Hypothalamus (tissue), 51 donors: ENCODE results near the gene AGO3.

Experiments used
- DNase-seq, 51 donors: peaks; one replicate each; lab custom pipeline; 2025; lab: John Stamatoyannopoulos, UW

Gene AGO3

DNA sequence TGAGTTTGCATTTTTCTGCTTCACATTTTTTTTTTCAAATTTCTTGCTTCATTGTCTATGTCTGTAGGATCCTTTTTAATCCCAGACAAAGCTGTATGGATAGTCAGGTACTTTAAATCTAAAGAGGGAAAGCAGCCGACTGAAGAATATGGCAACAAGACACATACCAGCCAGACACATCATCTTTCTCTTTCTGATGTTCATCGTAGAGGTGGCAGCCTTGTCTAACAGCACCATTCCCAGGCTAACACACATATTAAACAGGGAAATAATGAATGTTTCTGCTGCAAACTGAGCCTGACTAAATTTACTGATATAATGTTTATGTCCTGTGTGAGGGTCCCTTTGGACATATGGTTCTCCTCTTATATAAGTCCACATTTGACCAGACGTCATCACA is 149.3 kb downstream of the AGO3 start:
- no peak for DNase-seq

GRCh38 chr1:36080801-36081200 is 149.9 kb downstream of the AGO3 start:
- DNase-seq = no peak

- DNase-seq = no peak
These were observed 151.1 kb downstream of the AGO3 start for GRCh38 chr1:36081926-36082485.

DNA sequence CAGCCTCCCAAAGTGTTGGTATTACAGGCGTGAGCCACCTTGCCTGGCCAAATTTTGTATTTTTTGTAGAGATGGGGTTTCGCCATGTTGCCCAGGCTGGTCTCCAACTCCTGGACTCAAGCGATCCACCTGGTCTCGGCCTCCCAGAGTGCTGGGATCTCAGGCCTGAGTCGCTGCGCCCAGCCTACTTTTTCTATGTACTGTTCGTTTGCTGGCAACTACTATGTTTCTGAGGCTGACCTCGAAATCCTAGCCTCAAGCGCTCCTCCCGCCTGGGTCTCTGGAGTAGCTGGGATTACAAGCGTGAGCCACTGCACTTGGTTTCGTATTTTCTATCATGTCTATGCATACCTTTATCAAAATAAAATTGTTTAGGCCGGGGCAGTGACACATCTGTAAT is 152.3 kb downstream of the AGO3 start:
- no peak for DNase-seq

DNA sequence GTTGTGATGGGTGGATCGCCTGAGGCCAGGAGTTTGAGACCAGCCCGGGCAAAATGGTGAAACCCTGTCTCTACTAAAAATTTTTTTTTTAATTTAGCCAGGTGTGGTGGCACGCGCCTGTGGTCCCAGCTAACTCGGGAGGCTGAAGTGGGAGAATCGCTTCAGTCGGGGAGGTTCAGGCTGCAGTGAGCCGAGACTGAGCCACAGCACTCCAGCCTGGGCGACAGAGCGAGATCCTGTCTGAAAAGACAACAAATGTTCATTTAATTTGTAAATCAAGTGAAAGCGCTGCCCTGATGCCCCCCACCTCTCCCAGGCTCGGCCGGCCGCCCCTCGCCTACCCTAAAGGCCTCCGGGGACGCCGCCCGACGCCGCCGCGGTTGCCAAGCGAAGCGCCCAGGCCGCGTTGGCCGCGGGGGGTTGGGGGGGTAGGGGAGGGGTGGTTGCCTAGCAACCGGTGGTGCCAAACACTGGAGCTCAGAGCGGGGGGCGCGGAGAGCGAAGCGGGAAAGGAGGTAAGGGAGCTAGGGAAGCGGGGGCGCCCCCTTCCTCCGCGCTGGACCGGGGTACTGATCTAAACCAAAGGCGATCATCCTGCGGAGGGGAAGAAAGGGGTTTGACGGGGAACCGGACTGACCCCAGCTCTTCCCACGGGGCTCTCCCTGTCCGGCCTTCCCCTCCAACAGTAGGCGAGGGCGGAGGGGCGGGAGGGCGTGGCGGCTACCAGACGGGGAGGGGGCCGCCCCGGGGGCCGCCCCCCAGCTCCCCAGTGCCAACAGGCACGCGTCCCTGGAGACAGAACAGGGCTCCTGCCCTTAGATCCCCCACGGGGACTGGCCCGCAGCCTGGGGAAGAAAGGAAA is 153.0 kb downstream of the AGO3 start, which contains the start of gene TEKT2:
TSS of gene TEKT2 (plus strand) at position 460 of the 862 bp plus-strand sequence. CDS start 828 bp downstream, outside the sequence.
- DNase-seq = peak in 41 of 51 donors; percentile 15 to 79 (median 55)

DNA sequence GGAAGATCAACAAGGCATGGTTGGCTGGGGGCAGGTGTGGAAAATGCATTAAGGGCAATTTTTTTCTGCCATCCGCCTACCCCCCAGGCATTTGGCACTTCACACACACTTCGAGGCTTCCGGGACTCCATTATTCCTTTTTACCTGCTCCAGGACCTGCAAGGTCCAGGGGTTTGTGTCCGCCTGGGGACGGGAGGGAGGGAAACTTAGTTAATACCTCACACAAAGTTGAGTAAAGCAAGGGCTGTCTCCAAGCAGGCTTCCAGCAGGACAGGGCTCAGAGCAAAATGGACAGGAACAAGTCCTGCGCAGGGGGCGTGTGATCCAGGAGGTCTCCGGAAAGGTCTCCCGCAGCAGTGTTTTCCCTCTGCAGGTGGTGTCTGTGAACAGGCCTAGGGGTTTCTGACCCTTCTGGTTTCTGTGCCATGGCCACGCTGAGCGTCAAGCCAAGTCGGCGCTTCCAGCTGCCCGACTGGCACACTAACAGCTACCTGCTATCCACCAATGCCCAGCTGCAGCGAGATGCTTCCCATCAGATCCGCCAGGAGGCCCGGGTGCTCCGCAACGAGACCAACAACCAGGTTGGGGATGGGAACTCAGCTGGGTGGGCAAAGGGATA is 153.7 kb downstream of the AGO3 start:
- peak in 3 of 51 donors; percentile 21 to 29 (median 23) for DNase-seq

DNA sequence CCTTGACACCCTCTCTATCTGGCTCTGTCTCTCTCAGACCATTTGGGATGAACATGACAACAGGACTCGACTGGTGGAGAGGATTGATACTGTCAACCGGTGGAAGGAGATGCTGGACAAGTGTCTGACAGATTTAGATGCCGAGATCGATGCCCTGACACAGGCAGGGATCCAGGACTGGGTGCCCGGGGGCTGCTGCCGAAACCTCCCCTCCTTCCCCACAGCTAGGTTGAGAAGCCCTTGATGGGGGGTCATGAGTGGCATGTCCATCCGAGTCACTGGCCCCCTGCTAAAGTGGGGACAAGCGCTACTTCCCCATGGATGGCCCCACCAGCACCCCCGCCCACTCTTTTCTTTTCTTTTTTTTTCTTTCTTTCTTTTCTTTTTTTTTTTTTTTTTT is 154.2 kb downstream of the AGO3 start:
- DNase-seq = no peak

DNA sequence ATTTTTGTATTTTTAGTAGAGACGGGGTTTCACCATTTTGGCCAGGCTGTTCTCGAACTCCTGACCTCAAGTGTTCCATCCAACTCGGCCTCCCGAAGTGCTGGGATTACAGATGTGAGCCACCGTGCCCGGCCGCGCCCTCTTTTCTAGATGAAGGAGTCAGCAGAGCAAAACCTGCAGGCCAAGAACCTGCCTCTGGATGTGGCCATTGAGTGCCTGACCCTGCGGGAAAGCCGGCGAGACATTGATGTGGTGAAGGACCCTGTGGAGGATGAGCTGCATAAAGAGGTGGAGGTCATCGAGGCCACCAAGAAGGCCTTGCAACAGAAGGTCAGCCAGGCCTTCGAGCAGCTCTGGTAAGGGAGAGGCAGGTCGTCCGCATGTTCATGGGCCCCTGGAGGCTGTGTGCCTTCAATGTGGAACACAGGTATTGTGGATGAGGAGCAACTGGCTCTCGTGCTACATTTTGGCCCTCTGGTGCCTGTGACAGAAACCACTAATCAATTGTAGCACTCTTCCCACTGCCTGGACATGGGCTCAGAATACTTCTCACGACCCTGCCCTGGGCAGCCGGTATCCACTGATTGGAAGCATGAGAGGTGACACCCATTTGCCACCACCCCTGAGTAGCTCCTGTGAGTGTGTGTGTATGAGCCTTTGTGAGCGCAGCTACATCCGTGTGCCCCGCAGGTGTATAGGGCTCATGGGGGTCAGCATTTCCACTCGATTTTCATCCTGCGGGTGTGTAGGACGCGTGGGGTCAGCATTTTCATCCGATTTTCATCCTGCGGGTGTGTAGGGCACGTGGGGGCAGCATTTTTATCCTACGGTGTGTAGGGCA is 155.0 kb downstream of the AGO3 start:
- no peak for DNase-seq

GRCh38 chr1:36086529-36087232 is 155.8 kb downstream of the AGO3 start:
- DNase-seq = no peak

DNA sequence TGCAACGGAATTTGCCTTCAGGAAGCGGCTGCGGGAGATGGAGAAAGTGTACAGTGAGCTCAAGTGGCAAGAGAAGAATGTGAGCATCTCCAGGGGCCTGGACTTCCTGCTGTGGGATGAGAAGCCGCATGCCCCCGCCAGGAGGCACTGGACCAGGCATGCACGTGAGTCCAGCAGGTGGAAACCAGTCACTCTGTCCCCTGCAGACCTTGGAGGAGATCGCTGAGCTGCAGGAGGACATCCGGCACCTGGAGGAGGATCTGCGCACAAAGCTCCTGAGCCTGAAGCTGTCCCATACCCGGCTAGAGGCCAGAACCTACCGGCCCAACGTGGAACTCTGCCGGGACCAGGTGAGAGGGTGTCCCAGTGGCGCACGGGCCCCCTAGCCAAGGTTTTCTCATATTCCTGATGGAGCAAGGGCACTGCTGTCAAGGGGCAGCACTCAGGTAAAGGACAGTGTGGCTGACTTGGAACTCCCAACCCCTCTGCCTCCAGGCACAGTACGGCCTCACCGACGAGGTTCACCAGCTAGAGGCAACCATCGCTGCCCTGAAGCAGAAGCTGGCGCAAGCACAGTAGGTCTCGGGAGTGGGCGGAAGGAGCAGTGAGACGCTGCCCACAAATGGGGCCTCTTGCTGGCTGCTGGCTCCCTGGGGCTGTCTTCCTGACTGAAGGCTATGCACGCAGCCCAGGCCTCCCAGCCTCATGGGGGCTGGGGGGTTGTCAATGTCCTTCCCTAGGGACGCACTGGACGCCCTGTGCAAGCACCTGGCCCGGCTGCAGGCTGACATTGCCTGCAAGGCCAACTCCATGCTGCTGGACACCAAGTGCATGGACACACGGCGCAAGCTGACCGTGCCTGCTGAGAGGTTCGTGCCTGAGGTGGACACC is 156.6 kb downstream of the AGO3 start:
- DNase-seq = no peak

DNA sequence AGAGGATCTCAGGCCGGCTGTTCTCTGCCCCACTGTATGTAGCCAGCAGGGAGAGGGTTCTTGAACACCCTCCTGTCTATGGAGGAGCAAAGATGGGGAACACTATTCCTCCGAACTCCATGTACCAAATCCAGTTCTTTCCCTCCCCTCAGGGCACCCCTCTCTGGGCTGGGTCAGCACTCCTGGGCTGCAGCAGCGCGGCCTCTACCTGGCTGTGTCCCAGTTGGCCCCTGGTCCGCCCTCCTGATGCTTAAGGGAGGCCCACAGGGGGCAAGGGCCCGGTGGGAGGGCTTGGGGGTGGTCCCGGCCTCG is 157.3 kb downstream of the AGO3 start:
- peak in 2 of 51 donors; percentile 53 to 63 for DNase-seq

DNA sequence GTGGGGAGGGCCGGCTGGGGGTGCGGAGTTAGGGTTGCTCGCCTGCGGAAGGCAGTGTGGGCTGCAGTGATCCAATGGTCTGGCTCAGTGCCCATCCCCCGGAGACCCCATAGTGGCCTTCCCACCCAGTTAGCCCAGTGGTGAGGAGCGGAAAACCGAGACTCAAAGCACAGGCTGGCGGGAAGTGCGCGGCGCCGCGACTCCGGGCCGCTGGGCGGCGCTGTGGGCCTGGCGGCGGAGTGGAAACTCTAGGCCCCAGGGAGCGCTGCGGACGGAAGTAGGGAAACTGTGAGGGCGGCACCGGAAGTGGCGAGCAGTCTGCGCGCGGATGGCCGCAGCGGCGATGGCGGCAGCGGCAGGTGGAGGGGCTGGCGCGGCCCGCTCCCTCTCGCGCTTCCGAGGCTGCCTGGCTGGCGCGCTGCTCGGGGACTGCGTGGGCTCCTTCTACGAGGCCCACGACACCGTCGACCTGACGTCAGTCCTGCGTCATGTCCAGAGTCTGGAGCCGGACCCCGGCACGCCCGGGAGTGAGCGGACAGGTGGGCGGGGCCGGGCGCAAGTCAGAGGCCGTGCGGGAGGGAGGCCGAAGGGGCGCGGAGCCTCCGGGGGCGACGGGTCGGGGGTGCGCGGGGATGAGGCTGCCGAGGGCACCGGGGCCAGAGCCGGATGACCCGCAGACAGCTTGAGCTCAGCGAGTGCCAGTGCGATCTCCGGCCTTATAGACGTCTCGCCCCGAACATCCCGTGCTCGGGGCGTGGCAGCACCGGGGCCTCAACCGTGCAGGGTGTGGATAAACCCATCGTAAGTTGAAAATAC is 157.9 kb downstream of the AGO3 start, which contains the start of gene ADPRS:
TSS of gene ADPRS (plus strand) at position 316 of the 816 bp plus-strand sequence. CDS start at position 329, 13 bp downstream.
- peak; percentile 19 to 91 (median 79) for DNase-seq

DNA sequence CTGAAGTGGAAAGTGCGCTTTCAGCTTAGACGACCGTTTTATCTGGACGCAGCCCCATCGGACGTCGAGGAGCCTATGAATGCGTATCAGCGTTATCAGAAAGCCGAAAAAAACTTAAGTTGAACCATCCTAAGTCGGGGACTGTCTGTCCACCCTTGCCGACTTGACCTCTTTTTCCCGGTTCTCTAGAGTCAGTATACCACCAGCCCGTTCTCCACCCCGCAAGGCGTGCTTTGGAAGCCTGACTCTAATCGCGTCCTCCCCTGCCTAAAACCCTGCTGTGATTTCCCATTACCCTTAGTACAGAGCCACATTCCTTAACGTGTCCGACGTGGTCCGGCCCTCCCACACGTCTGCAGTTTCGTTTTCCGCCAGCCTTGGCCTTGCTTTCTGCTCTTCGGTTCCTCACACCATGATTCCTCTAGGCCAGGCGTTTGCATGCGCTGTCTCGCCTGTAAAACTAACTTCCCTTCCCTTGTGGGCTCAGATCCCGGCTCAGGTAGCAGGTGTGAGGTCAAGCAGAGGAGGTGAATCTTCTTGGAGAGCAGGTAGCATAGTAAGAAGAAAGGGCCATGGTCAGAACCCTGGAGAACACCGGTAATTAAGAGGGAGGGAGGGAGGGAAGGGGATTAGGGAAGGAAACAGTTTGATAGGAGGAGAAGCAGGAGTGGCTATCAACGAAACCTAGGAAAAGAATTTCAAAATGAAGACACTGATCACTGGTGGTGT is 158.7 kb downstream of the AGO3 start:
- no peak for DNase-seq

DNA sequence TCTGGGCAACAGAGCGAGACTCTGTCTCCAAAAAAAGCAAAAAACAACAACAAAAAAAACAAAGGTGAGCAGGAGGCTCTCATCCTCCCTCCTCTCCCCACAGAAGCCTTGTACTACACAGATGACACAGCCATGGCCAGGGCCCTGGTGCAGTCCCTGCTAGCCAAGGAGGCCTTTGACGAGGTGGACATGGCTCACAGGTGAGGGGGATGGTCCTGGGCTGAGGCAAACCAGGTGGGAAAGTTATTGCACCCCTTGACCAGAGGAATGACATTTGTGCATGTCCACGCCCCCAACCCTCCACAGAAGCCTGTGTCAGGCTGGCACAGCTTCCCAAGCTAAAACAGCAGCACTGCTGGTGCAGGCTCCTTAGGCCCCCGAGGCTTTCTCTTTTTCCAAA is 160.2 kb downstream of the AGO3 start:
- DNase-seq = no peak

DNA sequence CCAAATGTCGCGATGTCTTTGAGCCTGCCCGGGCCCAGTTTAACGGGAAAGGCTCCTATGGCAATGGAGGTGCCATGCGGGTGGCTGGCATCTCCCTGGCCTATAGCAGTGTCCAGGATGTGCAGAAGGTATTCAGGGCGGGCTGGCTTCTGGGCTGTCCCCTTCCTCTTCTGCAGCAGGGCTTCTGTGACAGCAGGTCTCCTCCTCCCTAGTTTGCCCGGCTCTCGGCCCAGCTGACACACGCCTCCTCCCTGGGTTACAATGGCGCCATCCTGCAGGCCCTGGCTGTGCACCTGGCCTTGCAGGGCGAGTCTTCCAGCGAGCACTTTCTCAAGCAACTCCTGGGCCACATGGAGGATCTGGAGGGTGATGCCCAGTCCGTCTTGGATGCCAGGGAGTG is 160.8 kb downstream of the AGO3 start:
- DNase-seq = no peak

GRCh38 chr1:36092166-36092797 is 161.4 kb downstream of the AGO3 start:
- DNase-seq = no peak

- DNase-seq = no peak
These were observed 161.9 kb downstream of the AGO3 start for GRCh38 chr1:36092798-36093185.
